HG03139 (cell line): Measurements from ENCODE around the gene DNM3.

ENCODE experiments used
- ATAC-seq: cut with Tn5 transposase; IDR thresholded peaks from one replicate; pipeline ENCODE4 v1.9.1; 2021; ENCODE audit not compliant: unreplicated experiment

DNM3 gene

DNA sequence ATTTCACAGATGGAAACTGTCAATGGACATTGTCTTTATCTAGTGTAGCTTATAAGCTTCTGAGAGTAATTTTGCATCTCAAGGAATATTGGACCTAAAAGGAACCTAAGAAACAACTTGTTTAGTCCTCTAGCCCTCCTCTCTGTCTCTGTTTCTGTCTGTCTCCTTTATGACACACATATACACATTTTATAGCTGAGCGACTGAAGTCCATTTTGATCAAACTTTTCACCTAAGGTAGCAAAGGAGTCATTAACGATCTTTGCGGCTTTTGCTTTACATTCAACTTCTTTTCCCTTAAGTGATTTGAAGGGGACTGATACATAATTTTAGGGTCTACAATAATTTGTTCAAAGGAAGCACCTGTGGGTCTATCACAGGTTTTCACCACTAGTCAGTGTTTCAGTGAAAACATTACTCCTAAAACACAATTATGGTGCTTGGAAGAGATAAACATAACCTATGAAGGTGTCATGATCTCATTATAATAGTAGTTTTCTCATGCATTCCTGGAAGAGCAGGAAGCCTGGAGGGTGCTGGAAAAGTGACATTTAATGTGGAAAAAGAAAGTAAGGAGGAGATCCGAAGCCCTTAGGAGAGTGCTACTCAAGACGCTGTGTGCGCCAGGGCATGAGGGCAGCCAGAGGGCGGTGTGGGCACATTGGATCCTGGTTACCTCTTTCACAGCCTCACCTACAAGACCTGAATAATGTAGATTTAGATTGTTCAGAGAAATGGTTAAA lies 248.6 kb downstream of the DNM3 start:
- no peak for ATAC-seq

DNA sequence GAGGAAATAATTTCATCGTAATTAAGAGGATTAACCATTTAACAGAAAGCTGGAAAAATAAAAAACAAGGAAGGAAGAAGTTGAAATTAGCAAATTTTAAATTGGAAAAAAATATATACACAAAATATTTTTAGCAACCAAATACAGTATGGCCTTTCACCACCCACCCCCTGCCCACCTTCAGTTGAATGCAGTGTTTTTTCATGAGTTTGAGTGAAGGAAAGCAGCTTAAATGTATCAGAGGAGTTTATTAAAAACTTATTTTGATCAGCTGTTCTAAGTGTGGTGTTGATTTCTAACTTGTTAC lies 249.2 kb downstream of the DNM3 start:
- ATAC-seq: no peak

DNA sequence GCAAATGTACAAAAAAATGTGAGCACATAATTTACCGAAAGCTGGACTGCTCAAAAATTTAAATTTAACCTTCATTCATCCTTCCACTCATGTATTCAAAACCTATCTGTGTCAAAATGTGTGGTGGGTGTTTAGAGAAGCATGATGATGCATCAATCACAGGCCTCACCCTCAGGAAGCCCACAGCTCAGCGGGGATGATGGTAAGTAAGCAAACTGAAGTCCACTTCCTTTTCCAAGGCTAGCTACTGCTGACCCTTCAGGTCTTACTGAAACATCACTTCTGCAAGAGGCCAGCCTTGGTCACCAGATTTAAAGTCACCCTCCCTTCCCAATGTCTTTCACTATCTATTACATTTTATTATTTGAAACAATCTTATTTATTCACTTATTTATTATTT lies 254.5 kb downstream of the DNM3 start:
- no peak for ATAC-seq

DNA sequence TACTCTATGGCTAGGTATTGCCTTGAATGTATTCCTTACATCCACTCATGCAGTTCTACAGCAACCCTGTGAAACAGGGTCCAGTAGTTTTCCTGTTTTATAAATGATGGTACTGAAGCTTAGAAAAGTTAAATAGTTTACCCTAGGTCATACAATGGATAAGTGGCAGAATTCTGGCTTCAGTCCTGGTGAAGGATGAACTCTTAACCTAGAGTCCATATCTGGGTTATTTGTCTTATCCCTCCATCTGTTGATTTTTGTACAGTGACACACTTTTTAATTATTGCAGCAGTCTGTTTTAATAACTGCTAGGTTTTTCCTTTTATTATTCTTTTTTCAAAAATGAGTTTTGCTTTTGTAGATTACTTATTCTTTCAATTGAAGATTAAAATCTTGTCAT lies 263.9 kb downstream of the DNM3 start:
- no peak for ATAC-seq

DNA sequence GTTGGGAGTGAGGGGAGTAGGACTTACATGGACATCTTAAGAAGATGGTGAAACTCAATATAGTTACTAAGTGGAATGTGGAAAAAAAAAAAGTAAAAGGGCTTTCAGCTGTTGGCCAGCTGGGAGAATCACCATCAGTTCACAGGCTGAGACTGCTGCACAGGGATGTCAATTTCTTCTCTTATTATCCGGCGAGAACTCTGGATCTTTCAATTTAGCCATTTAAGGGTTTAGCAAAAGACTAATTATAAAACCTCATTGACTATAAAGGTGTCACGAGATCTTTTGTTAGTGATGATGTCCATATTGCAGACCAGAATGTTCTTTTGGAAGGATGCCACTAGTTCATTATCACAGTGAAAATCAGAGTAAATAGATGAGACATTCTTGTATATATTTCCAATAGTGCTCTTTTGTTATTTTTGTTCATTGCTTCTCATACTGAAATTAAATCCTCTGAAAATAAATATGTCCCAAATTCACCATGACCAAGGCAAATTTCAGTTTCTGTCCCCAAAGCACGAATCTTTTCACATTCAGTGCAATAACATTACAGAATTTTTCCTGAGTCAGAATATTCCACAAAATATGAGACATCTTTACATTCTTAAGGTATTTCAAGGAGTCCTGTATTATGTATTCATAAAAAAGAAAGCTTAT lies 266.1 kb downstream of the DNM3 start:
- ATAC-seq: no peak

DNA sequence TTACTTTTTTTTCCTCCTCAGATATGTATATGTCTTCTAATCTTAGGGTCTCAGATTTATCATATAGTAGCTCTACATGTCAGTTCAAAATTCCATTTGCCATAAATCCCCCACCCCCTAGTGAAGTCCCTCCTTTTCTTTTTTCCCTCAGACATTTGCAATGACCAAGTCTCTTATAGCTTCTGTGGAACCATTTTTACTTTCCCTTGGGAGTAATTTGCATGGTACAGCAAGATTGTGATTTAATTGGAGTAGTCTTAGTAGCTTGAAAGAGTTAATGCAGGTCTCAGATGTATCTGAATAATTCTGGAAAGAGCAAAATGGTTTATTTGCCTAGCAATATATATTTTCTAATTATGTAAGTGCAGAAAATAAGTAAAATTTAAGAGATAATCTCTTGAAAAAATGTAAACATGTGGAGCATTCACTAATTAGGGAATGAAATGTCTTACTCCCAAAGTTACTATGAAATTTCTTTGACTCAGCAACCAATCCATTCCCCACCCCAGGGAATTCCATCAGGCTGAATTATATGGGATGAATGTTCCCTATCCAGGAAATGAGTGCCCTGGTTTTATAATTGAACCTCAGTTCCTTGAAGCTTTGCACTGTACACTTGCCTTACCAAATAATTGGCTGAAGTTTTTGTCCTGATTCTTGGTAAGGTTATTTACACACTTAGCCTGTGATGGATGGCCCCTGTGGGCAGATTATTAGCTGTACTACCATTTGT lies 267.0 kb downstream of the DNM3 start:
- no peak for ATAC-seq

DNA sequence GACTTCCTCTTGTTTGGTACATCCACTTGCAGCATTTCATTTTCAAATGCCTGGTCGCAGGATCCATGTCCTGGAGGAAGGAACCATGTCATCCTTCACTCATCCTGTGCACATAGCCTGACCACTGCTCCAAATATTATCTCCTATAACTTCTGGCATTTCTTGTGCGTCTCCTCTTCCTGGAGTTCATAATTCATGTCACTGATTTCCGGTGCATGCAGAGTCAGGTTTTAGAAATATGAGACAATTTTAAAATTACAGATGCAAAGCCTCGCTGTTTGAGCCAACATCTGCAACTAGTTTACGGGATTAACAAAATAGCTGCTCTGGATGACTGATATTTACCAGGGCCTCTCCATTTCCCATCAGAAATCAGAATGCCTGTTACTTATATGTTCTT lies 268.1 kb downstream of the DNM3 start:
- ATAC-seq: no peak

DNA sequence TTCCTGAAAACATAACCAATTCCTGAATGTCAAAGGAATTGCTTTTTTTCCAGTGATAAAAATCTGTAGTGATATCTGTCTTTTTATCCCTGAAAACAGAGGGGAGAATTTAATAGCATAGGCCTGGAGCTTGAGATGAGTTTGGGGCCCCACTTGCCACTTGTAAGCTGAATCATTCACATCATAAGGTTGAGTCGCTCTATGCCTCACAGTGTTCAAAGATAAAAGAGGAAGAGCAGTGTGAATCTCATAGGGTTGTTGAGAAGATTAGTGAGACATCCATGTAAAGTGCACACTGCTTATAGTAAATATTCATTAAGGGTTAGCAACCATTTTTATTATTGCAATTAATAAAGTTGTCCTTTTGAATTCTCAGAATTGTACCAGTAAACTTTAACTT lies 271.3 kb downstream of the DNM3 start:
- ATAC-seq: no peak

DNA sequence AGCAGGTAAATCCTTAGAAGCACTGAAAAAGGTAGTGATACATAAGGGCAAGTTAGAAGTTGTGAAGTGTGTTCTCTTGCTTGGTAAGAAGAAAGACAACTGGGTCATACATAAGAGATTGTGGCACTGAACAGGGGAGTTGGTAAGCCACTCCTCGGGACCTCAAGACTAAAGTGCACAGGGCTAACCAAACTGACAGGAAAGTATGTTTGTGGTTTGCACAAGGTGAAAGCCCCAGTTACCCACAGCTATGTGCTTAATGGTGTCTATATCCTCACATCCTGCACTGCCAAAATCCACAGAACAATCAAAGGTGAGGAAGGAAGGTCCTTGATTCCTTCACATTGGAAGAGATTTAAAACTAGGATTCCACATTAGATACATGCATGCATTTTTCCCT lies 276.5 kb downstream of the DNM3 start:
- peak; percentile 55 for ATAC-seq

DNA sequence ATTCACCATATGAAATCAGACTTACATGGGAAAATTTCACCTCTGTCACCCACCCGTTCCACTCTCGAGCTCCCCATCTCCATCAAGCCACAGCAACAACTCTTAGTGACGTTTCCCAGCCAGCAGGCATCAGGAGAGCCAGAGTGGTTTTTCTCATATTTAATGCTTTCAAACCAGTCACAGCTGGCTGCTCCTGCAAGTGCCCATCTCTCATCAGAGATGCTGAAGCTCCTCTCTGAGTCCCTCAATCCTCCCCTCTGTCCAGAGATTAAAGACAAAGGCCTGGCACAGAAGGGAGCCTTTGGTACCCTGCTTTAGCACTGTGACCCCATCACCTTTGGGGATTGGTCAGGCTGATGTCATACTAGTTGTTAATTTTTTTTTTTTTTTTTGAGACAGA lies 277.3 kb downstream of the DNM3 start:
- no peak for ATAC-seq

DNA sequence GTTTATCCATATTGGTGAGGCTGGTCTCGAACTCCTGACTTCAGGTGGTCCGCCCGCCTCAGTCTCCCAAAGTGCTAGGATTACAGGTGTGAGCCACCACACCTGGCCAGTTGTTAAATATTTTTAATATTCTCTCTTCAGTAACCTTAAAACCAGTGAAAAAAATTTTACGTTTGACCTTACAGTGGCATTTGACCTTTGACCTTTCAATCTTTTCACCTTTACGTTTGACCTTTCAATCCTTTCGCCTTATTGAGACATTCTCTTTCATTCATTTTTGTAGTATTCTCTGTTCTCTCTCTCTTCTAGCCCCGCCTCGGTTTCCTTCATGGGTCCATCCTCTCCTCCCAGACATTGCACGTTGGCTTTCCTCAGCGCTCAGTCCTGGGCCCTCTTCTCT lies 277.9 kb downstream of the DNM3 start:
- ATAC-seq: no peak

DNA sequence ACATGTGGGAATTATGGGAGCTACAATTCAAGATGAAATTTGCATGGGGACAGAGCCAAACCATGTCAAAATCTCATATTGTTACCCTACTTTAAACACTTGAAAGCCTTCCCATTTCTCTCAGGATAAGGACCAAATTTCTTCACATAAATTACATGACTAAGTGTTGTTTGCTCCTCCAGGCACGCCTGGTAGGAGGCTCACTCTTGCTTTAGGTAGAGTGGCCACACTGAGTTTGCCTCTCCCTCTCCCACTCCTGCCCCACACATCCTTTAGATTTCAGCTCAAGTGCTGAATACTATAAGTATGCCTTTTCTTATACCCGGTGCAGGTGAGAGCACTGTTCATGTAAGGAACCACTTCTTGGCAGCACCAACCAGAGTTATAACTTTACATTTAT lies 279.1 kb downstream of the DNM3 start:
- no peak for ATAC-seq

DNA sequence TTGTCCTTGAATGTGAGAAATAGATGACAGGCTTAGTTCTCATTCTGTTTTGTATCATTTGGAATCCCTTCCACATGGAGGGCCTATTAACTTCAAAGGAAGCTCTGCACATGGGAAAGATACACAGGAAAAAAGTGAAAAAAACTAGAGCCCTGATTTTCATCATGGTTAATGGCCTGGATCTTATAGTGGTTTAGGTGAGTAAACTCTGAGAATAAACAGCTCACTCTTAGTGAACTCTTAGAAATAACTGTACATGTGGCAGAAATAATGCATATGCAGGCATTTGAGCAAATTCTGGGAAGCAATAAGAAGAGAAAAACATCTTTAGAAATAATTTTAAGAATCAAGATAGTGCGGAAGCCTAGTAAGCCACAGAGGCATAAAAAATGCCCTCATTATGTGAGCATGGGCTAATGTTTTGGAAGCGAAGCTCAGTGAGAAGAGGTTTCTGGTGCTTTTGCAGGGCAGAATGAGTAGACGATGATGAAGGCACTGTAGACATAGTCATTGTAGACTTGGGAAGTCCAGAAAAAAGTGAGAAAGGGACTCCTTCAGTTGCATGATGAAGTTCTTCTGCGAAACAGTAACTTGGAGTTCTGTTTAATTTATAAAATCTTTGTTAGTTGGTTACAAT lies 279.9 kb downstream of the DNM3 start:
- no peak for ATAC-seq

DNA sequence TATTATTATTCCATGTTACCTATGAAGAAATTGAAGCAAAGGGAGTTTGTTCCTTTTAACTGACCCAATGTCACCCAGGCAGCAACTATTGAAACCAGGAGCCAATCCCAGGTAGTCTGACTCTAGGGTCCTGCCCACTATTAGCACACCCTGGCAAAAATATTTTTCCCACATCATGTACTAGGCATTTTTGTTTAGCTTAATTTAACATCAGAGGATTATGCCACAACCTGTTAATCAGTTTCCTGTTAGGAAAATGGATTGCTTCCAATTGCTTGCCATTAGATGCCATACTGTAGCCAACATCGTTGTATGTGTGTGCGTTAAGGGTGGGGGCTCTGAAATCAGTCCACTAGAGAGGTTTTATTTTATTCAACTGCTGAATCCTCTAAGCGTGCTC lies 281.1 kb downstream of the DNM3 start:
- no peak for ATAC-seq

DNA sequence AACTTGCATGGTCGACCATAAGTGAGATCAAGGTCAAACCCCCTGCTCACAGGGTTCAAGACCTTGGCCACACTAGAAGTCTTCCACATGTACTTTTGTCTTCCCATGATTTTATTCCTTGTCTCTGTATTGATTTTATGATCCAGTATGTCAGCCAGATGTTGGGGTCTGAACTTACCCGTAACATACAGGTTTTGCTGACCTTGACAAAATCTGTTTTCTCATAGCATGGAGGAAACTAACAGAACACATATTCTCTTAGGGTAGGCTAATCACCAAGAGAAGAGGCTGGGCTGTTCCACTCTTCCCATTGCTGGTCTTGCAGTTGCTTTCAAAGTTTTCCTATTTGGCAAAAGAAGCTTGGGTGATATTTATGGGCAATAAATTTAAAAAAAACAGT lies 284.0 kb downstream of the DNM3 start:
- ATAC-seq: no peak

DNA sequence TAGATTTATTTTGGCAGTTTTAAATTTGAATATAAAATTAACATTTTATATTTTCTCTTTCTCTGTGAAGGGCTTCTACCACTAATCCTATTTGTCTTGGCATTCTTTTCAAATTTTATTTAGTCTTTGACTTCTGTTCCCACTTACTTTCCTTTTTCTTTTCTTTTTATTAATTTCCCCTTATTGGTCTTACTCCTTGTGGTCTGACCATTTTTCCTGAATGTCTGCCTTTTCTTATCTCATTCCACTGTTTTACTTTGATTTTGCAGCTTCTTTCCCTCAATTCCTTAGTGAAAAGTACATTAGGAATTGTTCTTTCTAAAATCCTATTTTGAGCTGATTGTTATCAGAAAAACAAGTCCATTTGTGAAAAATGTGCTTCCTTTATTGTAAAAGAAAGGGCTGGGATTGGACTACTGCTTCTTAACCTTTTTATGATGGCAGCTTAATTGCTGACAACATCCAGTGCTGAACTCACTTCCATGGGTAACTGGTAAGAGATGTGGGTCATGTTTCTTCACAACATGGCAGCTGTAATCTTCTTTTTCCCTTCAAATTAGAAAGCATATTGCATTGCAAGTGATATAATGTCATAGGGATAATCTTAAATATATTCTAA lies 284.6 kb downstream of the DNM3 start:
- ATAC-seq: no peak

DNA sequence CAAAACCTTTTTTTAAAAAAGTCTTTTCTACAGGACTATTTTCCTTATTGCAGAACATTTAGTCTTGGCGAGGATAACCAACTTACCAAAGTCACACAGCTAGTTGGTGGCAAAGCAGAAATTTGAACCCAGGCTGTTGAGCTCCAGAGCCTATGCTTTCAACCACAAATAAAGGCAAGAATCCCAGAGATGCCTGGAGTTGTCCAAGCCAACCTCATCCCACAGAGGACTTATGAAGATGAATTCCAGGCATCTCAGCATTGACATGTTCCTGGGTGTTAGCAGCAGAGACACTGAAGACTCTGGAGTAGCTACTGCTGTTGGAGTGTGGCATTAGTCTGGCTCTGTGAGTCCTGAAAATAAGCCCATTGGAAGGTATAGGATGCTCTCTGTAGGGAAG lies 291.5 kb downstream of the DNM3 start:
- no peak for ATAC-seq

DNA sequence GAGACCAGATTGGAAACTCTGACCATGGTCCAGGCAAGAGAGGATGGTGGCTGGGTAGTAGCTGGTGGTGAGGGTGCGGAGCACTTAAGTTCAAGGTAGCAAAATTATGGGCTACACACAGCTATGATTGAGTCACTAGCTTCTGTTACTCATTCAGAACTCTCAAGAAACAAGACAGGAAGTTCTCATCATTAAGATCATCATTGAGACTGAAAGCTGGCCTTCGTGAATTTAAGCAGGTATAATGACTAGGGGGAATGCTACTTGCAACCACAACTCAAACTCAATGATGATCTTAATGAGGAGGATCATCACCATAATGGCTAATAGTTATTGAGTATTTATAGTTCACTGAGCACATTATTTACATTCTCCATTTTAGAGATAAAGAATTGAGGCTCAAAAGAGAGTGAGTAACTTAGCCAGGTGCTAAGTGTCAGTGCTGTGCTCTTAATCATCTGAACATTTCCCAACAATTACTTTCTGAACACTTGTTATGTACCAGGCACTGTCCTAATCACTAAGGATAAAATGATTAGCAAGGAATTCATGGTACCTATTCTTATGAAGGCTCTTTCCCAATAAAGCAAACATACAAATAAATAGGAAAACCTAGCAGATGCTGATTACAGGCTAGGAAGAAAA lies 292.9 kb downstream of the DNM3 start:
- ATAC-seq: no peak

DNA sequence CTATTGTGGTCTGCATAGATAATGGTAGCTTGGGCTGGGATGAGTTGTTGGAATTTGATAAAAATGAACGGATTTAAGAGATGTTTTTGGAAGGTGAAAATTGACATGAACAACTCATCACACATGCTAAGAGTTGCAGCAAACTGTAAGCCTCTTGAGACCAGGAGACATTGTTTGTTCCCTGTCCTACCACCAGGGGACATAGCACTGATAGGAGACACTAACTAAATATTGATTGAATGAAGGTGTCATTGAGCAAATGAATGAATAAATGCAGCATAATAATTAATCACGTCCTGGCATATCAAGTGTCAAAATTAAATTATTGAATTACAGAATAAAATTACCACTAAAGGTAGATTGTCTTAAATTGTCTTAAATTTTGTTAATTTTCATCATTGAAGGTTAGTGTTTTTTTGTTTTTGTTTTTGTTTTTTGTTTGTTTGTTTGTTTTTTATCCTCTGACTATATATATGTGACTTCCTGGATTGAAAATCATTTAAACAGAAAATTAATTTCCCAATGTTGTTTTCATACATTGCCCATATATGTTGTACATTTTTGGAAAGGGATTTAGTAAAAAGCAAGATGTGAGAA lies 293.9 kb downstream of the DNM3 start:
- no peak for ATAC-seq

DNA sequence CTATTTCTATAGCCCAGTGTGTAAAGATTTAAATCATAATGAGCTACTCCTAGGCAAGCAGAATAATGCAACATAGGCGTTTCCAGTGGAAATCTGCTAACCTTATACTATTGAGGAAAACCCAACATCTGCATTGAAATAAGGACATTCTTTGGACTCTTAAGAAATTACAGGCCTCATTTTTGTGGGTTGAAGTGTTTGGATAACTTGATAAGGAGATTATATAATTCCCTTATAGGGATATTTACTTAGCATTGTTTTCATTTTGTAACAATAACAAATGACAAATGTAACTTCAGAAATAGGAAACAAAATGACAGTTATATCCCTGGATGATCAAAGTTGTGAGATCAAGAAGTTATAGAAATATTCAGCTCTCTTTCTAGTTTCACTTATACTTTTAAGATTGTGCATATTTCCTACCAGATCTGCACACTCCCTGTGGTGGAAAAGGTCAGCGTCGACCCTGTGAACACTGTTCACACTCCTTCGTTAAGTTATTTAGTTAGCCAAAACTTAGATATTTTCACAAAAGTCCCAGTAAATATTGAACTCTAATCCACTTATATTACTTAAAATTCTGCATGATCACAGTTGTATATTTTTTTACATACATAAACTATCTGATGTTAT lies 294.8 kb downstream of the DNM3 start:
- no peak for ATAC-seq
